ENCODE measurements around the gene CPEB3.

DNA sequence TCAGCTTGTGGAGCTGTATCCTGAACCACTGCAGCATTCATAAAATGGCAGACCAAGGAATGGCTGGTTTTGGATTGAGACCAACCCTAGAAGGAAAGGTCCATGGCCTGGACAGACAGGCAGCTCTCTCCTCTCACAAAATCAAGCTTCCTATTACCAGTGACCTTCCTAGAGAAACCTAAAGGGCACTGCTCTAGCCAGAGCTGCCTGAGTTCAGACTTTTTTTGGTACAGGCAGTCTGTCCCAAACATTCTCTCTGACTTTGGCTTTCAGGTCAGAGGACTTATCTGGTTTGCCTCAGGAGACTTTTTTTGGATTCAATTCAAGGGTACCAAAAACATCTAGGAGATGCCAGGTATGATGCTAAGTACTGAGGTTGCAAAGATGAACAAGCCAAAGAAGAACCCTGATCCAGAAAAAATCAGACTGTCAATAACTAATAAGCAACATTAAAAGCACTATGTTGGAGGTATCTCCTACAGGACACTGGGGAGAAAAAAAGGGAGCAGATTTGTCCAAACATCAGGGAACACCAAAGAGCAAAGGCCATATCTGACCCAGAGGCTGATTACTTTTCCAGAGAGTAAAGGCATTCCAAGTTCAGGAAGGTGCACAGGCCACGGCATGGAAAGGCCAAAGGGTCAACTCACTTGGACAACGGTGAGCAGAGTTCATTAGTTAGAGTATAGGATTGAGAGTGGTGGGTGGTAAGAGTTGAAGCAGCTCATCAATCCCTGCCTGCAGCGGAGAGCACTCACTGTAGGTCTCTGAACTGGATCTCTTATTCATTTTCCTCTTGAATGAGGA is 169.0 kb downstream of the CPEB3 start:
- TF ChIP-seq, protein P1, sequence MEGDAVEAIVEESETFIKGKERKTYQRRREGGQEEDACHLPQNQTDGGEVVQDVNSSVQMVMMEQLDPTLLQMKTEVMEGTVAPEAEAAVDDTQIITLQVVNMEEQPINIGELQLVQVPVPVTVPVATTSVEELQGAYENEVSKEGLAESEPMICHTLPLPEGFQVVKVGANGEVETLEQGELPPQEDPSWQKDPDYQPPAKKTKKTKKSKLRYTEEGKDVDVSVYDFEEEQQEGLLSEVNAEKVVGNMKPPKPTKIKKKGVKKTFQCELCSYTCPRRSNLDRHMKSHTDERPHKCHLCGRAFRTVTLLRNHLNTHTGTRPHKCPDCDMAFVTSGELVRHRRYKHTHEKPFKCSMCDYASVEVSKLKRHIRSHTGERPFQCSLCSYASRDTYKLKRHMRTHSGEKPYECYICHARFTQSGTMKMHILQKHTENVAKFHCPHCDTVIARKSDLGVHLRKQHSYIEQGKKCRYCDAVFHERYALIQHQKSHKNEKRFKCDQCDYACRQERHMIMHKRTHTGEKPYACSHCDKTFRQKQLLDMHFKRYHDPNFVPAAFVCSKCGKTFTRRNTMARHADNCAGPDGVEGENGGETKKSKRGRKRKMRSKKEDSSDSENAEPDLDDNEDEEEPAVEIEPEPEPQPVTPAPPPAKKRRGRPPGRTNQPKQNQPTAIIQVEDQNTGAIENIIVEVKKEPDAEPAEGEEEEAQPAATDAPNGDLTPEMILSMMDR (IDR thresholded peaks at IDR 0.05), result no peak
- TF ChIP-seq POLR2A (IDR thresholded peaks at IDR 0.05), result no peak
